ENCODE data around the gene ZFAND2A. TPM values are rescaled to one million over a fixed set of nuclear protein-coding genes. Genes with fewer than 3 reads are reported as not detected.

ZFAND2A gene
- total and polyA plus RNA-seq, 2 of the 8 experiments (the other 6 are each of a cell fraction or from before 2014, with no cell fraction given) = 16.6 to 20.3 TPM

- H2AK5ac ChIP-seq (ENCODE audit: low read depth, low read length) = no peak overlapping the region
- peaks cover 0 to 12% (median 5%) of the 10 kb centered on the region in 4 experiments; a peak in 4 of 8 replicates for H3K36me3 ChIP-seq (ENCODE audit: control insufficient read depth in 2 of 4, insufficient read depth in 4 of 4, low read length in 3 of 4)
- 43% methylated on average over 19 of the region's 19 CpGs; no CpG with 5 or more reads in 1 of the 2 experiments for WGBS, 2 experiments (ENCODE audit: extremely low coverage in 1 of 2, insufficient coverage in 1 of 2, insufficient read length in 1 of 2, insufficient replicate concordance in 2 of 2, low coverage in 1 of 2, low lambda C conversion rate in 2 of 2, missing lambda C conversion rate in 1 of 2)
- no peaks in the 10 kb centered on the region for H3K27me3 ChIP-seq (replicated peaks in 1 of 4; ENCODE audit: control insufficient read depth in 3 of 4, extremely low read depth in 1 of 4, insufficient read depth in 3 of 4, low read length in 3 of 4)
- no peak overlapping the region for H2BK15ac ChIP-seq (ENCODE audit: low read length)
- peak overlapping the region; percentile 94 for H3K4ac ChIP-seq (replicated peaks; ENCODE audit: insufficient read length, low read depth, low read length)
- peaks cover 10% of the 10 kb centered on the region for H3K79me1 ChIP-seq (ENCODE audit: low read depth, low read length)
- peak overlapping the region; percentile 46 for H3K56ac ChIP-seq (replicated peaks; ENCODE audit: insufficient read length, low read depth, low read length)
- H2BK5ac ChIP-seq (ENCODE audit: low read depth, low read length) = 0 out of 2 replicates have a peak overlapping the region, but pooled peaks have one; percentile 35
- H3K18ac ChIP-seq (ENCODE audit: extremely low read depth, low read length) = no peak overlapping the region; the same call in 1 of the 2 replicates
- H4K20me1 ChIP-seq (replicated peaks in 1 of 2; ENCODE audit: control insufficient read depth in 1 of 2, insufficient read depth in 2 of 2, low read length in 2 of 2) = peaks cover 1 to 3% of the 10 kb centered on the region in 2 experiments
- H3K27ac ChIP-seq (ENCODE audit: low read depth, low read length) = peak overlapping the region; percentile 76; the same call in 1 of the 2 replicates
- H3K4me3 ChIP-seq (ENCODE audit: extremely low read depth in 1 of 4, insufficient read depth in 2 of 4, low read depth in 3 of 4, low read length in 4 of 4) = peak overlapping the region; percentile 56 to 97 (median 75)
- H4K5ac ChIP-seq (ENCODE audit: insufficient read length, low read depth, low read length) = peak overlapping the region; percentile 51
- no peak overlapping the region for H2BK12ac ChIP-seq (ENCODE audit: low read depth, low read length)
- no peak overlapping the region for H3K14ac ChIP-seq (ENCODE audit: insufficient read length)
- H4K91ac ChIP-seq (replicated peaks; ENCODE audit: insufficient read length, low read length) = peak overlapping the region; percentile 93
- peak overlapping the region; percentile 68 to 69 for H3K4me2 ChIP-seq (ENCODE audit: insufficient read depth in 1 of 2, low read depth in 2 of 2, low read length in 2 of 2)
- peak overlapping the region; percentile 96 for H4K8ac ChIP-seq (ENCODE audit: extremely low read depth, insufficient read depth, low read length)
- DNase-seq (ENCODE audit: low read depth in 1 of 2, low spot score in 2 of 2) = no peak
- peaks cover 8 to 16% of the 10 kb centered on the region in 2 experiments; a peak in 3 of 4 replicates for H3K79me2 ChIP-seq (ENCODE audit: control insufficient read depth in 1 of 2, insufficient read depth in 2 of 2, low read length in 2 of 2)
- TF ChIP-seq SP2 (IDR thresholded peaks at IDR 0.05; ENCODE audit: low read length) (no peak), EGR1 (IDR thresholded peaks at IDR 0.05; ENCODE audit: borderline replicate concordance, low read depth, low read length) (no peak), RBBP5 (IDR thresholded peaks at IDR 0.05; ENCODE audit: borderline replicate concordance, low read depth, low read length) (no peak), JUND (IDR thresholded peaks at IDR 0.05; ENCODE audit: low read length) (no peak), RNF2 (IDR thresholded peaks at IDR 0.05; ENCODE audit: borderline replicate concordance, low read depth, low read length, missing control alignments, poor library complexity, severe bottlenecking) (no peak), ZNF274 (IDR thresholded peaks at IDR 0.05; ENCODE audit: borderline replicate concordance, extremely low read depth, low read length) (no peak), TAF7 (optimal IDR thresholded peaks at IDR 0.05; ENCODE audit: borderline replicate concordance, low read depth, low read length) (no peak), TAF1 (IDR thresholded peaks at IDR 0.05; ENCODE audit: low read depth, low read length) (no peak), CHD2 (IDR thresholded peaks at IDR 0.05; ENCODE audit: low read length) (no peak), YY1 (IDR thresholded peaks at IDR 0.05; ENCODE audit: low read depth, low read length) (no peak), NRF1 (IDR thresholded peaks at IDR 0.05; ENCODE audit: low read depth, low read length) (no peak), SP4 (IDR thresholded peaks at IDR 0.05; ENCODE audit: low read length) (no peak)
- TF ChIP-seq, protein P1, sequence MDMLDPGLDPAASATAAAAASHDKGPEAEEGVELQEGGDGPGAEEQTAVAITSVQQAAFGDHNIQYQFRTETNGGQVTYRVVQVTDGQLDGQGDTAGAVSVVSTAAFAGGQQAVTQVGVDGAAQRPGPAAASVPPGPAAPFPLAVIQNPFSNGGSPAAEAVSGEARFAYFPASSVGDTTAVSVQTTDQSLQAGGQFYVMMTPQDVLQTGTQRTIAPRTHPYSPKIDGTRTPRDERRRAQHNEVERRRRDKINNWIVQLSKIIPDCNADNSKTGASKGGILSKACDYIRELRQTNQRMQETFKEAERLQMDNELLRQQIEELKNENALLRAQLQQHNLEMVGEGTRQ (IDR thresholded peaks at IDR 0.05; ENCODE audit: low read length) = no peak
- H3K23me2 ChIP-seq (ENCODE audit: low read depth, low read length) = peaks cover 7% of the 10 kb centered on the region; the same call in 1 of the 2 replicates
- no peak for FAIRE-seq
- peak overlapping the region in 3 of 4 experiments; percentile 66 to 90 (median 70); a peak in 6 of 7 replicates for H3K9ac ChIP-seq (replicated peaks in 1 of 4; ENCODE audit: extremely low read depth in 1 of 4, low read depth in 3 of 4, low read length in 3 of 4)
- CTCF ChIA-PET (ENCODE audit: partially characterized antibody) = interaction anchor here (0.6 to 1.5 kb wide), 5 partner anchors 10 to 75 kb away, joined by 3 to 6 read pairs (median 4); no protein-coding TSS in a partner anchor
- POLR2A ChIA-PET (ENCODE audit: partially characterized antibody) = interaction anchor here (0.9 to 1.6 kb wide), 3 partner anchors 9 to 22 kb away, joined by 3 to 6 read pairs (median 4); no protein-coding TSS in a partner anchor
- no peaks in the 10 kb centered on the region for H3K9me3 ChIP-seq (ENCODE audit: insufficient read depth in 2 of 2, low read depth in 1 of 2, low read length in 1 of 2)
- H2BK20ac ChIP-seq (ENCODE audit: low read length) = no peak overlapping the region
- H3K23ac ChIP-seq (ENCODE audit: insufficient read length) = no peak overlapping the region
- no peak overlapping the region for H2BK120ac ChIP-seq (replicated peaks; ENCODE audit: low read depth, low read length)
- H3K4me1 ChIP-seq (replicated peaks in 1 of 4; ENCODE audit: control insufficient read depth in 3 of 4, insufficient read depth in 4 of 4, low read length in 3 of 4) = peaks cover 0 to 2% (median 0%) of the 10 kb centered on the region in 4 experiments; a peak in 3 of 7 replicates
- no peak overlapping the region for H2AFZ ChIP-seq (ENCODE audit: low read length)
Observed at GRCh38 chr7:1160670-1161021, 650 bp upstream of the ZFAND2A start.
